LNCaP clone FGC (cell line): Measurements from ENCODE around the gene ARMC9.

ENCODE experiments used
- DNase-seq: peaks from one replicate; pipeline ENCODE4 v3.0.0-alpha.2; 2011; ENCODE audit warnings: low read depth
- H3K4me3 ChIP-seq: 2 replicates; pipeline ENCODE4 v1.5.1; 2011; ENCODE audit warnings: mild to moderate bottlenecking, low read depth, low read length, control low read depth
- TF ChIP-seq, protein P1 (sequence below): IDR thresholded peaks from 2 replicates; pipeline ENCODE4 v1.5.1; 2012; ENCODE audit warnings: mild to moderate bottlenecking; ENCODE audit not compliant: control insufficient read depth, insufficient read depth; ENCODE audit errors: extremely low read depth

ARMC9 gene

GRCh38 chr2:231183851-231184250 is 14.6 kb upstream of the ARMC9 start:
- no peak for DNase-seq
- H3K4me3 ChIP-seq = no peak overlapping the region
- TF ChIP-seq, protein P1, sequence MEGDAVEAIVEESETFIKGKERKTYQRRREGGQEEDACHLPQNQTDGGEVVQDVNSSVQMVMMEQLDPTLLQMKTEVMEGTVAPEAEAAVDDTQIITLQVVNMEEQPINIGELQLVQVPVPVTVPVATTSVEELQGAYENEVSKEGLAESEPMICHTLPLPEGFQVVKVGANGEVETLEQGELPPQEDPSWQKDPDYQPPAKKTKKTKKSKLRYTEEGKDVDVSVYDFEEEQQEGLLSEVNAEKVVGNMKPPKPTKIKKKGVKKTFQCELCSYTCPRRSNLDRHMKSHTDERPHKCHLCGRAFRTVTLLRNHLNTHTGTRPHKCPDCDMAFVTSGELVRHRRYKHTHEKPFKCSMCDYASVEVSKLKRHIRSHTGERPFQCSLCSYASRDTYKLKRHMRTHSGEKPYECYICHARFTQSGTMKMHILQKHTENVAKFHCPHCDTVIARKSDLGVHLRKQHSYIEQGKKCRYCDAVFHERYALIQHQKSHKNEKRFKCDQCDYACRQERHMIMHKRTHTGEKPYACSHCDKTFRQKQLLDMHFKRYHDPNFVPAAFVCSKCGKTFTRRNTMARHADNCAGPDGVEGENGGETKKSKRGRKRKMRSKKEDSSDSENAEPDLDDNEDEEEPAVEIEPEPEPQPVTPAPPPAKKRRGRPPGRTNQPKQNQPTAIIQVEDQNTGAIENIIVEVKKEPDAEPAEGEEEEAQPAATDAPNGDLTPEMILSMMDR = no peak

GRCh38 chr2:231184319-231184718 is 14.1 kb upstream of the ARMC9 start:
- TF ChIP-seq, protein P1 = no peak
- no peak for DNase-seq
- no peak overlapping the region for H3K4me3 ChIP-seq

DNA sequence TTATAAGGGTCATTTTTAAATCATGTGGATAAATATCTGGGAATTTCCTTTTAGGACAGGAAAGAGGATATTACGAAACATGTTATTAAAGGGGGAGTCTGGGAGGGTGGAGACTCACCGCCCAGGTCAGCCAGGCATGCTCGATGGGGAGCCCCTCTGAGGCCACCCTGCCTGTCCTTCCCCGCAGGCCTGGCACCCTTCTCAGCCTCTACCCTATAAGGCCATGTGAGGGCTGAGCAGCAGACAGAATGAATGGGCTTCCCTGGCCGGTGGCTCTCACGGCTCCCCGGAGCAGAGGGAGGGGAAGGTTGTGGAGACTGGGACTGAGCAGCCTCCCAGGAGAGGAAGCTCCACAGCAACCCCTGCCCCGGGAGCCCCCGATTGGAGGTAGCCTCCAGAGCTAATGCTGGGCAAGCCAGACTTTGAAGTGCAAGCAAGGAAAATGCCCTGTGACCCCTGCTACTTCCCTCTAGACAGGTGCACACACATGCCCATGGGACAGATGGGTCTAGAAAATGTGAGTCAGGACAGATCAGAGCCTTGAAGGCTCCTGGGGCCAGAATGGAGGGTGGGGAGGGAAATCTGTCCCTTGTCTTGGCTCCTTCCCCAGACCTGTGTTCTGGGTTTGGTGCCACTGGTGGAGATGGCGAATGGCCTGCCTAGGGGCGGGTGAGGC is 13.2 kb upstream of the ARMC9 start:
- TF ChIP-seq, protein P1 = no peak
- no peak overlapping the region for H3K4me3 ChIP-seq

GRCh38 chr2:231185886-231186285 is 12.5 kb upstream of the ARMC9 start:
- no peak overlapping the region for H3K4me3 ChIP-seq
- TF ChIP-seq, protein P1 = no peak
- DNase-seq = no peak

More for the DNA sequence above, 13.2 kb upstream of the ARMC9 start:
- DNase-seq = no peak

DNA sequence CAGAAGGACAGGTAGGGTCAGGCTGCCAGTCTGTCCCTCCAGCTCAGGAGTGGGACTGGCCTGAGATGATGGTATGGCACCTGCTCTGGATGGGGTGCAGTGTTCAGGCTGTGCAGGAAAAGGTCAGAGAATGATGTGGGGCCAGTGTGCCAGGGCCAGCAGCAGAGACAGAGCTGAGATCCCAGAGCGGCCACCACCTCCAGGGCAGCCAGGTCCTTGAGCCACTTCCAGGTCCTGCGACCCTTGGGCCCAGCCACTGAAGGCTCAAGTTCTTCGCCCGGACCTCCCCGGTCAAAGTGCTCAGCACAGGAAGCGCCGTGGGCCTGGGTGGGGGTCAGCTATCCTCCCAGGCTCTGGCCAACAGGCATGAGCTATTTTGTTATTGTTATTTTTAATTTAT is 12.1 kb upstream of the ARMC9 start:
- TF ChIP-seq, protein P1 = no peak
- no peak for DNase-seq
- H3K4me3 ChIP-seq = no peak overlapping the region

- TF ChIP-seq, protein P1 = no peak
- DNase-seq = no peak
- H3K4me3 ChIP-seq = no peak overlapping the region
Measured at GRCh38 chr2:231187736-231188505, 10.5 kb upstream of the ARMC9 start.
